ENCODE data around the gene CLDN11.

DNA sequence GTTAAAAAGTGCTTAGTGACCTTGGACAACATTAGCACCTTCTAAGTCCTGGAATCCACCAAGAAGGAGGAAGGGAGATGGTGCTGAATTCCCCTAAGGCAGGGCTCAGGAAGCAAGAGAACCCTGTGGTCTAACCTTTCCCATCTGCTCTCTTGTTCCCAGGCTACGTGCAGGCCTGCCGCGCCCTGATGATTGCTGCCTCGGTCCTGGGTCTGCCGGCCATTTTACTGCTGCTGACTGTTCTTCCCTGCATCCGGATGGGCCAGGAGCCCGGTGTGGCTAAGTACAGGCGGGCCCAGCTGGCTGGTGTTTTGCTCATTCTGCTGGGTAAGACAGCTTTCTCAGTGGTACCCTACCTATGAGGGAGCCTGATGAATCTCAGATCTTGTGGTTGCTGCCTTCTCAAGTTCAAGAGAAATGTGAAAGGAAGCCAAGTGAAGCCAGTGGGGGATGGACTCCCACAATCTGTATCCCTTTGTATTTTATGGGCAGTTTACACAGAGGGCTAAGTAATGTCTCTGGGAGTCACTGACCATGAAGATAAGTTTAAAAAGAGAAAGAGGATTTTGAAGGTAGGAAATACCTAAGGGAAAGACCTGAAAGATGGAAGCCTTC is 4.4 kb downstream of the CLDN11 start:
- no peak for TF ChIP-seq POLR2AphosphoS5 (IDR thresholded peaks at IDR 0.05; ENCODE audit: borderline replicate concordance, low read depth, low read length)
- TF ChIP-seq EZH2 (IDR thresholded peaks at IDR 0.05) = no peak

Measured in SK-N-MC (cell line).